Measurements from ENCODE around the gene WNT3A. TPM values are rescaled to one million over a fixed set of nuclear protein-coding genes. Genes with fewer than 3 reads are reported as not detected.

The WNT3A gene
- total and polyA plus RNA-seq, 2 of the 4 experiments (the other 2 are of a cell fraction), result not detected

DNA sequence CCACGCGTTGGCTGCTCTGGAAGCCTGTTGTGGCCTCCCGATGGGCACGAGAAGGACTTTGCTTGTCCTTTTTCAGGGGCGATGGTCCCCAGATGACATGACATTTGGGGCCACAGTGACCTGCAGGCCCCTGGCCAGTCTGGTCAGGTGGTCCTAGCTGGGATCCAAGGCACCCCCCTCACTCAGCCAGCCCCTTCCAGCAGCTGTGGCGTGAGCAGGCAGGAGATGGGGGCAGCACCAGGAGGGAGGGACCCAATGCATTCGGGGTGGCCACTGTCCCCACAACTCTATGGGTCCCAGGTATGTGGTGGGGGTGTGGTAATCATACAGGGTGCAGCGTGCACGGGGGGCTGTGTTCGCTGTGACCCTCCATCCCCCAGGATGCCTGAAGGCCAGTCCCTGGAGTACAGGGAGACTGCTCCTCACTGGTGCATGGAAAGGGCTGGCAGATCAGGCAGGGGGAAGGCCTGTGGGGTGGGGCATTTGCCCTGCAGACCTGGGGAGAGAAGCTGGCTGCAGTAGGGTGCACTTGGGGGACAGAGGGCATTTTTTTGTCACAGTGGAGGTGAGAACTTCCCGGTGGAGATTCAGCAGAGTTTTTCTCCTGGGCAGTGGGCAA lies 31.7 kb downstream of the WNT3A start:
- POLR2A ChIA-PET (ENCODE audit: unreplicated experiment), result no interaction called here
- Histone ChIP-seq H3K27ac (ENCODE audit: insufficient read depth, low read length) (no peak overlapping the region), H4K8ac (ENCODE audit: low read depth in 2 of 2, low read length in 2 of 2) (no peak overlapping the region), H3K9me1 (ENCODE audit: insufficient read depth, low read length) (no peaks in the 10 kb centered on the region), H2BK5ac (ENCODE audit: low read depth, low read length, poor library complexity, severe bottlenecking) (no peak overlapping the region), H3K9me3 (ENCODE audit: control insufficient read depth, insufficient read depth, low read length) (no peaks in the 10 kb centered on the region; the same call in 1 of the 2 replicates), H3K56ac (ENCODE audit: extremely low read depth, insufficient read depth, low read length) (no peak overlapping the region), H3K27me3 (ENCODE audit: control insufficient read depth, insufficient read depth, low read length) (peaks cover 42% of the 10 kb centered on the region), H3K79me1 (ENCODE audit: low read depth in 1 of 2, low read length in 2 of 2) (no peaks in the 10 kb centered on the region), H3K14ac (replicated peaks; ENCODE audit: low read depth, low read length) (no peak overlapping the region), H3K4ac (ENCODE audit: low read depth, low read length) (no peak overlapping the region), H4K91ac (ENCODE audit: insufficient read depth, low read depth, low read length) (no peak overlapping the region), H2BK20ac (ENCODE audit: low read depth, low read length) (no peak overlapping the region), H3K18ac (ENCODE audit: low read depth, low read length) (no peak overlapping the region), H2AK5ac (ENCODE audit: low read depth, low read length) (no peak overlapping the region), H2AK9ac (replicated peaks; ENCODE audit: low read depth, low read length, poor library complexity) (no peak overlapping the region), H3K36me3 (ENCODE audit: control insufficient read depth, insufficient read depth, low read length) (no peaks in the 10 kb centered on the region), H3K4me2 (ENCODE audit: low read depth, low read length) (no peak overlapping the region), H2BK15ac (ENCODE audit: low read depth, low read length) (no peak overlapping the region), H3K4me1 (ENCODE audit: control insufficient read depth, insufficient read depth, low read length) (no peaks in the 10 kb centered on the region), H3K9ac (ENCODE audit: low read depth, low read length) (no peak overlapping the region), H3K4me3 (ENCODE audit: insufficient read depth, low read depth, low read length) (no peak overlapping the region), H4K5ac (ENCODE audit: low read depth, low read length) (no peak overlapping the region), H2AFZ (replicated peaks; ENCODE audit: low read length, poor library complexity) (no peak overlapping the region), H2BK120ac (ENCODE audit: low read depth, low read length) (no peak overlapping the region), H4K20me1 (ENCODE audit: insufficient read depth, low read length) (no peaks in the 10 kb centered on the region), H3K23ac (ENCODE audit: low read depth, low read length) (no peak overlapping the region)
- intact Hi-C loops (cut with micrococcal nuclease), result no loop called here
- no peak for TF ChIP-seq MXI1 (IDR thresholded peaks at IDR 0.05; ENCODE audit: borderline replicate concordance, low read depth, low read length)
- TF ChIP-seq, protein P1, sequence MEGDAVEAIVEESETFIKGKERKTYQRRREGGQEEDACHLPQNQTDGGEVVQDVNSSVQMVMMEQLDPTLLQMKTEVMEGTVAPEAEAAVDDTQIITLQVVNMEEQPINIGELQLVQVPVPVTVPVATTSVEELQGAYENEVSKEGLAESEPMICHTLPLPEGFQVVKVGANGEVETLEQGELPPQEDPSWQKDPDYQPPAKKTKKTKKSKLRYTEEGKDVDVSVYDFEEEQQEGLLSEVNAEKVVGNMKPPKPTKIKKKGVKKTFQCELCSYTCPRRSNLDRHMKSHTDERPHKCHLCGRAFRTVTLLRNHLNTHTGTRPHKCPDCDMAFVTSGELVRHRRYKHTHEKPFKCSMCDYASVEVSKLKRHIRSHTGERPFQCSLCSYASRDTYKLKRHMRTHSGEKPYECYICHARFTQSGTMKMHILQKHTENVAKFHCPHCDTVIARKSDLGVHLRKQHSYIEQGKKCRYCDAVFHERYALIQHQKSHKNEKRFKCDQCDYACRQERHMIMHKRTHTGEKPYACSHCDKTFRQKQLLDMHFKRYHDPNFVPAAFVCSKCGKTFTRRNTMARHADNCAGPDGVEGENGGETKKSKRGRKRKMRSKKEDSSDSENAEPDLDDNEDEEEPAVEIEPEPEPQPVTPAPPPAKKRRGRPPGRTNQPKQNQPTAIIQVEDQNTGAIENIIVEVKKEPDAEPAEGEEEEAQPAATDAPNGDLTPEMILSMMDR (conservative IDR thresholded peaks at IDR 0.05; ENCODE audit: low read depth, low read length), result no peak
- no peak for TF ChIP-seq RCOR1 (IDR thresholded peaks at IDR 0.05; ENCODE audit: insufficient replicate concordance, low read length)
- no peak for TF ChIP-seq MAZ (IDR thresholded peaks at IDR 0.05; ENCODE audit: borderline replicate concordance, low read depth, low read length)
- TF ChIP-seq RAD21 (IDR thresholded peaks at IDR 0.05; ENCODE audit: low read length), result no peak
- TF ChIP-seq MAFK (IDR thresholded peaks at IDR 0.05; ENCODE audit: low read depth, low read length), result no peak
- no peak for TF ChIP-seq FOS (IDR thresholded peaks at IDR 0.05; ENCODE audit: low read depth, low read length)
- TF ChIP-seq NFE2L2 (IDR thresholded peaks at IDR 0.05; ENCODE audit: low read depth, low read length), result no peak
- TF ChIP-seq BHLHE40 (IDR thresholded peaks at IDR 0.05; ENCODE audit: low read depth, low read length), result no peak
- TF ChIP-seq, protein P2, sequence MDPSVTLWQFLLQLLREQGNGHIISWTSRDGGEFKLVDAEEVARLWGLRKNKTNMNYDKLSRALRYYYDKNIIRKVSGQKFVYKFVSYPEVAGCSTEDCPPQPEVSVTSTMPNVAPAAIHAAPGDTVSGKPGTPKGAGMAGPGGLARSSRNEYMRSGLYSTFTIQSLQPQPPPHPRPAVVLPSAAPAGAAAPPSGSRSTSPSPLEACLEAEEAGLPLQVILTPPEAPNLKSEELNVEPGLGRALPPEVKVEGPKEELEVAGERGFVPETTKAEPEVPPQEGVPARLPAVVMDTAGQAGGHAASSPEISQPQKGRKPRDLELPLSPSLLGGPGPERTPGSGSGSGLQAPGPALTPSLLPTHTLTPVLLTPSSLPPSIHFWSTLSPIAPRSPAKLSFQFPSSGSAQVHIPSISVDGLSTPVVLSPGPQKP (IDR thresholded peaks at IDR 0.05; ENCODE audit: borderline replicate concordance, low read depth, low read length), result no peak
- no TSS peak for BruUV-seq (replicated peaks)
- DNase-seq, result no peak
- CTCF ChIA-PET, result no interaction called here
- dilution Hi-C loops (cut with HindIII; ENCODE audit: low sequenced_read_pairs, unreplicated experiment), result no loop called here
- in situ Hi-C loops (cut with MboI; ENCODE audit: low sequenced_read_pairs), result no loop called here
- WGBS, 2 experiments (ENCODE audit: extremely low coverage in 2 of 2, insufficient read length in 1 of 2), result 49% methylated on average over 3 of the region's 11 CpGs; no CpG with 5 or more reads in 1 of the 2 experiments
- no peak for ATAC-seq (ENCODE audit: low read depth)
